HG03432 (cell line): ENCODE data around the gene CSRNP3.

Experiments used
- ATAC-seq: cut with Tn5 transposase; IDR thresholded peaks from one replicate; pipeline ENCODE4 v1.9.1; 2021; ENCODE audit warnings: mild to moderate bottlenecking, moderate library complexity; ENCODE audit not compliant: unreplicated experiment

The CSRNP3 gene

GRCh38 chr2:165469417-165469816 lies at the start of gene CSRNP3:
Gene CSRNP3, plus strand, starts transcription at chr2:165469698. Its CDS starts 125,368 bp downstream, at chr2:165595066.
- no peak for ATAC-seq

GRCh38 chr2:165420231-165420630 lies 49.3 kb upstream of the CSRNP3 start:
- no peak for ATAC-seq

GRCh38 chr2:165423081-165423480 lies 46.4 kb upstream of the CSRNP3 start:
- ATAC-seq = no peak

GRCh38 chr2:165425556-165425955 lies 43.9 kb upstream of the CSRNP3 start:
- ATAC-seq = no peak

GRCh38 chr2:165427686-165428085 lies 41.8 kb upstream of the CSRNP3 start:
- ATAC-seq = no peak

- ATAC-seq = no peak
Measured at GRCh38 chr2:165428926-165429325, 40.6 kb upstream of the CSRNP3 start.

- ATAC-seq = no peak
Measured at GRCh38 chr2:165431014-165431413, 38.5 kb upstream of the CSRNP3 start.

GRCh38 chr2:165432234-165432966 lies 37.1 kb upstream of the CSRNP3 start:
- no peak for ATAC-seq

- no peak for ATAC-seq
Measured at GRCh38 chr2:165434865-165435496, 34.5 kb upstream of the CSRNP3 start.

GRCh38 chr2:165435611-165436010 lies 33.9 kb upstream of the CSRNP3 start:
- no peak for ATAC-seq

- peak; percentile 68 for ATAC-seq
Measured at GRCh38 chr2:165436559-165436958, 32.9 kb upstream of the CSRNP3 start.

GRCh38 chr2:165440367-165440766 lies 29.1 kb upstream of the CSRNP3 start:
- ATAC-seq = no peak

GRCh38 chr2:165443511-165443910 lies 26.0 kb upstream of the CSRNP3 start:
- ATAC-seq = no peak

- ATAC-seq = no peak
Measured at GRCh38 chr2:165448406-165448805, 21.1 kb upstream of the CSRNP3 start.

GRCh38 chr2:165450156-165450555 lies 19.3 kb upstream of the CSRNP3 start:
- no peak for ATAC-seq

- no peak for ATAC-seq
Measured at GRCh38 chr2:165452327-165452726, 17.2 kb upstream of the CSRNP3 start.

GRCh38 chr2:165453561-165454094 lies 15.9 kb upstream of the CSRNP3 start:
- ATAC-seq = no peak

- no peak for ATAC-seq
Measured at GRCh38 chr2:165454905-165455304, 14.6 kb upstream of the CSRNP3 start.

GRCh38 chr2:165456027-165456426 lies 13.5 kb upstream of the CSRNP3 start:
- no peak for ATAC-seq

- no peak for ATAC-seq
Measured at GRCh38 chr2:165462443-165462842, 7.1 kb upstream of the CSRNP3 start.

GRCh38 chr2:165466386-165466785 lies 3.1 kb upstream of the CSRNP3 start:
- ATAC-seq = no peak

GRCh38 chr2:165467921-165468320 lies 1.6 kb upstream of the CSRNP3 start:
- no peak for ATAC-seq
